Prostate gland (tissue), 2 donors: ENCODE results near the gene SLC29A4. TPM values are rescaled to one million over a fixed set of nuclear protein-coding genes. Genes with fewer than 3 reads are reported as not detected.
"Not testable (repeated sequence)": the region's sequence is repeated elsewhere in the genome, so short reads cannot be mapped to it uniquely, and the experiment has no call there.

ENCODE experiments used
- DNase-seq: peaks from one replicate; pipeline ENCODE4 v3.0.0-alpha.2; 2019; ENCODE audit warnings: low spot score
- H3K27ac ChIP-seq, 2 donors: fragments of 200-600 bp; sonication (generic); 2 replicates each; pipeline ENCODE4 v1.5.1; 2017 to 2019
- H3K27me3 ChIP-seq: fragments of 200-600 bp; sonication (generic); replicated peaks from 2 replicates; pipeline ENCODE4 v1.5.1; 2019; ENCODE audit not compliant: insufficient read depth
- H3K36me3 ChIP-seq, 2 donors: fragments of 200-600 bp; sonication (generic); 1 replicate in 1 of 2; 2 replicates in 1 of 2; pipeline versions ENCODE4 v1.5.1 to v1.8.1; 2017 to 2019
- H3K4me1 ChIP-seq: fragments of 200-600 bp; sonication (generic); replicated peaks from 2 replicates; pipeline ENCODE4 v1.5.1; 2019
- H3K4me3 ChIP-seq, 2 donors: fragments of 200-600 bp; sonication (generic); 2 replicates each; pipeline ENCODE4 v1.5.1; 2017 to 2019
- H3K9me3 ChIP-seq: fragments of 200-600 bp; sonication (generic); 2 replicates; pipeline ENCODE4 v1.5.1; 2017
- POLR2A ChIP-seq: fragments of 450-650 bp; IDR thresholded peaks from one replicate; pipeline ENCODE4 v1.6.1; 2016; ENCODE audit warnings: antibody characterized with exemption, mild to moderate bottlenecking
- POLR2AphosphoS5 ChIP-seq: sonication (generic); formaldehyde crosslinking; IDR thresholded peaks from one replicate; pipeline ENCODE4 v1.6.1; 2017; ENCODE audit warnings: antibody characterized with exemption
- WGBS: methylation state at CpG from one replicate; pipeline ENCODE4 v1.1.5; 2018; 5-methylcytosine and 5-hydroxymethylcytosine counted together
- intact Hi-C: fragments of 100-400 bp; cut with DNase I; formaldehyde crosslinking; loops from one replicate; pipeline ENCODE4 v1.14.2; 2022
- total RNA-seq, 2 donors: library from RNA; depleted of rRNA; stranded (reverse); fragments of >200 nt; gene quantifications; one replicate each; pipeline ENCODE4 v1.1.0, GENCODE V29; 2016
- TF ChIP-seq, protein P1 (sequence below), 4 experiments: fragments of 200-600 bp in 2 of 4; fragments of 450-650 bp in 2 of 4; sonication (generic) in 2 of 4; IDR thresholded peaks; 1 replicate in 3 of 4; 2 replicates in 1 of 4; pipeline ENCODE4 v1.5.1; 2016 to 2019; ENCODE audit warnings: antibody characterized with exemption in 4 of 4, mild to moderate bottlenecking in 2 of 4, moderate library complexity in 2 of 4

SLC29A4 gene
- total RNA-seq, 2 donors from 2014 or later: 11.6 to 13.5 TPM

GRCh38 chr7:5300366-5300765 lies 17.6 kb downstream of the SLC29A4 start:
- H3K4me3 ChIP-seq: no peak overlapping the region

GRCh38 chr7:5302577-5302976 lies 19.8 kb downstream of the SLC29A4 start:
- H3K27me3 ChIP-seq: no peaks in the 10 kb centered on the region
- no peaks in the 10 kb centered on the region for H3K9me3 ChIP-seq
- peaks cover 0 to under 1% of the 10 kb centered on the region in 2 donors for H3K36me3 ChIP-seq
- no peaks in the 10 kb centered on the region for H3K4me1 ChIP-seq
- intact Hi-C loops: no loop called here
- DNase-seq: no peak
- H3K27ac ChIP-seq: no peak overlapping the region
- WGBS: 61% methylated on average over 15 of the region's 25 CpGs
- H3K4me3 ChIP-seq: no peak overlapping the region
- TF ChIP-seq POLR2AphosphoS5: no peak
- TF ChIP-seq, protein P1, sequence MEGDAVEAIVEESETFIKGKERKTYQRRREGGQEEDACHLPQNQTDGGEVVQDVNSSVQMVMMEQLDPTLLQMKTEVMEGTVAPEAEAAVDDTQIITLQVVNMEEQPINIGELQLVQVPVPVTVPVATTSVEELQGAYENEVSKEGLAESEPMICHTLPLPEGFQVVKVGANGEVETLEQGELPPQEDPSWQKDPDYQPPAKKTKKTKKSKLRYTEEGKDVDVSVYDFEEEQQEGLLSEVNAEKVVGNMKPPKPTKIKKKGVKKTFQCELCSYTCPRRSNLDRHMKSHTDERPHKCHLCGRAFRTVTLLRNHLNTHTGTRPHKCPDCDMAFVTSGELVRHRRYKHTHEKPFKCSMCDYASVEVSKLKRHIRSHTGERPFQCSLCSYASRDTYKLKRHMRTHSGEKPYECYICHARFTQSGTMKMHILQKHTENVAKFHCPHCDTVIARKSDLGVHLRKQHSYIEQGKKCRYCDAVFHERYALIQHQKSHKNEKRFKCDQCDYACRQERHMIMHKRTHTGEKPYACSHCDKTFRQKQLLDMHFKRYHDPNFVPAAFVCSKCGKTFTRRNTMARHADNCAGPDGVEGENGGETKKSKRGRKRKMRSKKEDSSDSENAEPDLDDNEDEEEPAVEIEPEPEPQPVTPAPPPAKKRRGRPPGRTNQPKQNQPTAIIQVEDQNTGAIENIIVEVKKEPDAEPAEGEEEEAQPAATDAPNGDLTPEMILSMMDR (IDR thresholded peaks at IDR 0.05): no peak

More at GRCh38 chr7:5300366-5300765, 17.6 kb downstream of the SLC29A4 start:
- no peaks in the 10 kb centered on the region for H3K9me3 ChIP-seq
- no peaks in the 10 kb centered on the region for H3K27me3 ChIP-seq
- 91% methylated on average over 24 of the region's 24 CpGs for WGBS
- H3K27ac ChIP-seq: no peak overlapping the region
- TF ChIP-seq POLR2AphosphoS5 (no peak), POLR2A (no peak)
- TF ChIP-seq, protein P1 (IDR thresholded peaks at IDR 0.05): no peak
- no peaks in the 10 kb centered on the region for H3K36me3 ChIP-seq
- no peak for DNase-seq
- no peaks in the 10 kb centered on the region for H3K4me1 ChIP-seq
- intact Hi-C loops: no loop called here

DNA sequence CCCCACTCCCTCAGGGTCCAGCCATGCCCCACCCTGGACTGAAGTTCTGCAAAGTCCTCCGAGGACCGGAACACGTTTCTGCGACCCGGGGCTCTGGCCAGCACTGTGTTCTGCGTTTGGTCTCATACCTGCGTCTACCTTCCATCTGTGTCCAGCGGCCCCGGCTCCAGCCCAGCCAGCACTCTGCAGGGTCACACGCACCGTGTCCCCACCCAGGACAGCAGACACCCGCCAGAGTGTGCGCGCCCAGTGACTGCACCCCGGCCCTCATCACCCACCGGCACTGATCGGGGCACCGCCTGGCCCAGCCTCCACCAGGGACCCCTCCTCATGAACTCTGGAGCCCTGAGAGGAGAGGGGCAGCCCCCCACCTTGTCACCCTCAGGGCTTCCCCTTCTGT lies 20.3 kb downstream of the SLC29A4 start:
- no peak for DNase-seq
- no peak overlapping the region for H3K27ac ChIP-seq
- intact Hi-C loops: no loop called here
- WGBS: 81% methylated on average over 18 of the region's 18 CpGs
- no peaks in the 10 kb centered on the region for H3K27me3 ChIP-seq
- H3K4me1 ChIP-seq: no peaks in the 10 kb centered on the region
- no peaks in the 10 kb centered on the region for H3K9me3 ChIP-seq
- no peak overlapping the region for H3K4me3 ChIP-seq
- H3K36me3 ChIP-seq: peaks cover 0 to 5% of the 10 kb centered on the region in 2 donors
- TF ChIP-seq POLR2AphosphoS5 (no peak), POLR2A (no peak)
- TF ChIP-seq, protein P1 (IDR thresholded peaks at IDR 0.05): no peak

DNA sequence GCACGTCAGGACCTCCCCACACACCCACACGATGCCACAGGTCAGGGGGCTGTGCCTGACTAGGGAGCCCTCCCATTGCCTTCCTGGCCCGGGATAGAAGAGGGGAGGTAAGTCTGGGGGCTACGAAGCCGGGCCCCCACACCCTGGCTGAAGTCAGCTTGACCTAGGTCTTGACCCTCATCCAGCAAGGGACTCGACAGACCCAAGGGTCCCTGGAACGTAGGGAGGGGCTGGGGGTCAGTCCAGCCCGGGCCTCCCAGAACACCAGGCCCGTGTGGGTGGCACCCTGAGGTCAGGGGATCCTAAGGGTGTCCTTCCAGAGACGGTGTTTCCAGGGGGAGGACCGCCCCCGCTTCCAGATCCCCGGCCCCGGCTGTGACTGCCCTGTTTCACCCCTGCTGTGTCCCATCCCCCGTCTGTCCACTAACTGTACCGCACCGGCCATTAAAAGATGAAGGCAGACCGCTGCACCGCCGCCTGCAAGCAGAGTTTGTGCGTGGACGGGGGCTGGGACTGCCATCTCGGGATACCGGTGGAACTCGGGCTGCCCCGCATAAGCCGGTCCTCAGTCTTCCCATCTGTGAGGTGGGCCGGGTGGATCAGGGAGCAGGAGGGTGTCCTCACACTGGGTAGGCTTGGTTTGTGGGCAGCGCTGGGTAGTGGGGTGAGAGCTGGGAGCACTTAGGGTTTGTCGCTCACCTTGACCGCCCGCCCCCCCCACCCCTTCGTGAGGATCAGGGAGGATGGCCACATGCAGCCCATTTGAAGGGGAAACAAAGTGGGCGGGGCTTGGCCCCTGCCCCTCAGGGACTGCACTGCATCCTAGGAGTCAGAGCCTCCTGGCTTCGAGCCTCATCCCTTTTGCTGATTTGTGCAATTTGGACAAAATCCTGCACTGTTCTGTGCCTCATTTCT lies 21.1 kb downstream of the SLC29A4 start:
- no peak for TF ChIP-seq POLR2A
- TF ChIP-seq, protein P1 (IDR thresholded peaks at IDR 0.05): no peak
- TF ChIP-seq POLR2AphosphoS5: no peak
- Histone ChIP-seq H3K4me3 (no peak overlapping the region), H3K27ac (no peak overlapping the region), H3K9me3 (no peaks in the 10 kb centered on the region), H3K4me1 (no peaks in the 10 kb centered on the region), H3K27me3 (no peaks in the 10 kb centered on the region), H3K36me3 (peaks cover 0 to 7% of the 10 kb centered on the region in 2 donors)
- intact Hi-C loops: no loop called here
- WGBS: 73% methylated on average over 33 of the region's 35 CpGs
- no peak for DNase-seq

GRCh38 chr7:5305050-5305449 lies 22.3 kb downstream of the SLC29A4 start:
- 81% methylated on average over 9 of the region's 9 CpGs for WGBS
- not testable (repeated sequence) for H3K27me3 ChIP-seq, H3K4me1 ChIP-seq

GRCh38 chr7:5307221-5308142 lies 24.7 kb downstream of the SLC29A4 start:
- H3K9me3 ChIP-seq, intact Hi-C loops, H3K27ac ChIP-seq, H3K4me3 ChIP-seq, DNase-seq, H3K4me1 ChIP-seq, H3K27me3 ChIP-seq: not testable (repeated sequence)
- H3K36me3 ChIP-seq: peaks cover 0 to 16% of the 10 kb centered on the region in 2 donors
- 87% methylated on average over 39 of the region's 39 CpGs for WGBS

More at GRCh38 chr7:5305050-5305449, 22.3 kb downstream of the SLC29A4 start:
- DNase-seq, H3K27ac ChIP-seq, H3K4me3 ChIP-seq, H3K9me3 ChIP-seq, intact Hi-C loops: not testable (repeated sequence)
- peaks cover 0 to 13% of the 10 kb centered on the region in 2 donors for H3K36me3 ChIP-seq
